IPS-20b (cell line): Measurements from ENCODE around the gene KCNK2.

Experiments used
- H3K27ac ChIP-seq: one replicate; pipeline ENCODE4 v1.5.1; 2013; ENCODE audit warnings: low read length
- H3K27me3 ChIP-seq: 2 replicates; pipeline ENCODE4 v1.6.1; 2013; ENCODE audit warnings: mild to moderate bottlenecking, low read length, inconsistent platforms; ENCODE audit not compliant: insufficient read depth
- H3K36me3 ChIP-seq: 2 replicates; pipeline ENCODE4 v1.6.1; 2013; ENCODE audit warnings: low read depth, mild to moderate bottlenecking, inconsistent platforms, low read length, moderate library complexity; ENCODE audit not compliant: insufficient read depth
- H3K4me1 ChIP-seq: 2 replicates; pipeline ENCODE4 v1.6.1; 2013; ENCODE audit warnings: mild to moderate bottlenecking, control low read depth, inconsistent platforms, low read length, moderate library complexity; ENCODE audit not compliant: insufficient read depth
- H3K4me3 ChIP-seq: 2 replicates; pipeline ENCODE4 v1.5.1; 2013; ENCODE audit warnings: mild to moderate bottlenecking, low read length, inconsistent platforms
- H3K9ac ChIP-seq: 2 replicates; pipeline ENCODE4 v1.6.1; 2013; ENCODE audit warnings: low read depth, mild to moderate bottlenecking, inconsistent platforms, low read length, moderate library complexity
- H3K9me3 ChIP-seq: 2 replicates; pipeline ENCODE4 v1.6.1; 2013; ENCODE audit warnings: mild to moderate bottlenecking, low read depth, low read length, inconsistent platforms; ENCODE audit not compliant: insufficient read depth

The KCNK2 gene

DNA sequence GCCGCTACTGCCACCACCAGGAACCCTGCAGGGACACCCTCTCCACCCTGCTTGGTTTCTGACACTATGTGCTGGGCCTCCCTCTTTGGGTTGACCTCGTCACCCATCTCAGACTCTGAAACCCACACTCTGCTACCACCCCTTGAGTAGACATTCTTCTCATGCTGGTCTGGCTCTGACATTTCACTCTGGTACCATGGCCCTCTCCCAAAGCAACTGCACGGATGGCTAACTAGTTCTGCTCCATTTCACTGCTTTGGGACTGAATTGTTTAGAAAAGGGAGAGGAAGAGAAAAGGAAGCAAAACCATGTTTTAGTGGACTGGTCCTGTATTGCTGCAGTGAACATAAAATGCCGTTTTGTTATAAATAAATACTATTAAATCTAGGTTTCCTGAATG lies 137.8 kb downstream of the KCNK2 start:
- no peaks in the 10 kb centered on the region for H3K9me3 ChIP-seq
- no peak overlapping the region for H3K4me3 ChIP-seq
- no peak overlapping the region for H3K27ac ChIP-seq
- H3K4me1 ChIP-seq = peaks cover 2% of the 10 kb centered on the region; the same call in 1 of the 2 replicates
- H3K27me3 ChIP-seq = no peaks in the 10 kb centered on the region
- no peak overlapping the region for H3K9ac ChIP-seq
- no peaks in the 10 kb centered on the region for H3K36me3 ChIP-seq

DNA sequence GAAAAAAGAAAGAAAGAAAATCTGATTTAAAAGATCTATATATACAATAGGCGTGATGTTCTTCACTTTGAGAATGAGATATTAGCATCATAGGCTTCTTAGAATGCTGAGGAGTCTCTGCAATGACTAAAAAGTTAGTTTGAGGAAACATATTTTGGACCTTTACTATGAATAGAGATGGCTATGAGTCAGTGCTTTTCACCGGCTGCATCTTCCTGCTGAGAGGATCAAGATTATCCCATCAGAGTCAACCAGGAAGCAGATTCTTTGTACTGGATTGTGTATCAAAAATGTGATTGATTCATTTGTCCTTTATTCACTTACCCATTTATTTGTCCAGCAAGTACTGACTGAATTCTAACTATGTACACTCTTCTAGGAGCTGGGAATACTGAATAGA lies 144.2 kb downstream of the KCNK2 start:
- no peaks in the 10 kb centered on the region for H3K36me3 ChIP-seq
- H3K9ac ChIP-seq = no peak overlapping the region

DNA sequence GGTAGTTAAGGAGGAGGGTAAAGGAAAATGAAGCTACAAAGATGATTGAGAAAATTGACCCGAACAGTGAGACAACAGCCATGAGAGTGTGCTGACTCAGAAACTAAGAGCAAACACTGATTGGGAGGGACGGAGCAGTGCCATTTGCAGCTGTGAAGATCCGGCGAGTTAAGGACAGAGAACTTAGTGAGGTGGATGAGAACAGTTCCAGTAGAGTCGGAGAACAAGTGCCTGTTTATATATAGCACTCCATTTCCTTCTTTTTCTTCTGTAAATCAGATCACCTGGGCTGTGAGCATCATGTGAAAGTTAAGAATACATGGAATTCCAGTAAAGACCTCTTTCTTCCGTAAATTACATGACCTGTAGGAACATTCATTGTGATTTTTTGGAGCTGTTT lies 145.7 kb downstream of the KCNK2 start:
- H3K27me3 ChIP-seq = no peaks in the 10 kb centered on the region
- H3K4me3 ChIP-seq = no peak overlapping the region
- H3K4me1 ChIP-seq = no peaks in the 10 kb centered on the region
- H3K9me3 ChIP-seq = no peaks in the 10 kb centered on the region
- no peaks in the 10 kb centered on the region for H3K36me3 ChIP-seq
- no peak overlapping the region for H3K27ac ChIP-seq
- no peak overlapping the region for H3K9ac ChIP-seq

More for the DNA sequence above, 144.2 kb downstream of the KCNK2 start:
- no peak overlapping the region for H3K27ac ChIP-seq
- no peaks in the 10 kb centered on the region for H3K27me3 ChIP-seq
- no peaks in the 10 kb centered on the region for H3K4me1 ChIP-seq
- H3K9me3 ChIP-seq = no peaks in the 10 kb centered on the region
- H3K4me3 ChIP-seq = no peak overlapping the region

DNA sequence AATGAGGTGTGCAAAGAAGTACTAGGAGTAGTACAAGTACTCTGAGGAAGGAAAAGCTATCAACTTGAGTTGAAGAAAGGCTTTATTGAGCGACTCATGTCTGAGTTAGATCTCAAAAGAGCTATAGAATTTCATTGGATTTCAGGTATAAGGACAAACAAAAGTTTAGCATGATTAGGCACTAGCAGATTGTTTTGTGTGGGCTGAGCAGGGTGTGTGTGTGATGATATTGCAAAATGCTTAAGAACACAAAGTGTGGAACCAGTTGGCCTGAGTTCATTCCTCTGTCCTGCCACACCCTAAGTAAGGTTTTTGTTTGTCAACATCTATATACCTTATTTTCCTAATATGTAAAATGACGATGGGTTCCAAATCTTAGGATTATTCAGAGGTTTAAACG lies 158.9 kb downstream of the KCNK2 start:
- Histone ChIP-seq H3K27ac (no peak overlapping the region), H3K27me3 (no peaks in the 10 kb centered on the region), H3K4me3 (no peak overlapping the region), H3K9me3 (no peaks in the 10 kb centered on the region), H3K4me1 (no peaks in the 10 kb centered on the region), H3K36me3 (no peaks in the 10 kb centered on the region), H3K9ac (no peak overlapping the region)

DNA sequence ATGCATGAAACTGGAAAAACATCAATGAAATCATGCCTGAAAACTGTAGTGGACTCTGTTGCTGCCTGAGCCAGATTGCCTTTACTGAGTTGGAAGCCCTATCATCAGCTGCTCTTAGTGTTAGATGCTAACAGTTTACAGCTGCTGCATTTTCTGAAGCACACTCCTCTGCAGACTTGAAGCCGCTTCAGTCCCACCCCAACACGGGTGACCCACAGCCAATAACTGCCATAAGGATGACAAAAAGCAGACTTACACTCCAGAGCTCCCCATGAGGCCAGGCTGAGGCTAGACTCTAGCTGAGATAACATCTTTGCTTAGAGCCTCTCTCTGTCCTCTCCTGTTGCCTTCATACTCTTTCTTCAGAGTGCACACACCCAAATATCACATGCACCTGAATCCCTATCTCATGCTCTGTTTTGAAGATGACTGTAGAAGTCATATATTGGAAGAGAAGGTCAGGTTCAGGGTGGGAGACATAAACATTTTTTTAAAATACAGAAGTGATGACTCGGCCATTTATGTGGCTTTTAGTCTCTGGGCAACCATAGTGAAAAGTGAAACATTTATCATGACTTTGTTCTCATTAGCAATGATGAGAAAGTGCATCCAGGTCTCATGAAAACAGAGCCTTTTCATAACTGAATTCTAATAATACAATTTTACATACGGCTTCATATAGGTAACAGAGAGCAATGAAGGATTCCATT lies 161.0 kb downstream of the KCNK2 start:
- Histone ChIP-seq H3K4me1 (no peaks in the 10 kb centered on the region), H3K27me3 (no peaks in the 10 kb centered on the region), H3K9me3 (no peaks in the 10 kb centered on the region), H3K27ac (no peak overlapping the region), H3K4me3 (no peak overlapping the region), H3K36me3 (no peaks in the 10 kb centered on the region), H3K9ac (no peak overlapping the region)

DNA sequence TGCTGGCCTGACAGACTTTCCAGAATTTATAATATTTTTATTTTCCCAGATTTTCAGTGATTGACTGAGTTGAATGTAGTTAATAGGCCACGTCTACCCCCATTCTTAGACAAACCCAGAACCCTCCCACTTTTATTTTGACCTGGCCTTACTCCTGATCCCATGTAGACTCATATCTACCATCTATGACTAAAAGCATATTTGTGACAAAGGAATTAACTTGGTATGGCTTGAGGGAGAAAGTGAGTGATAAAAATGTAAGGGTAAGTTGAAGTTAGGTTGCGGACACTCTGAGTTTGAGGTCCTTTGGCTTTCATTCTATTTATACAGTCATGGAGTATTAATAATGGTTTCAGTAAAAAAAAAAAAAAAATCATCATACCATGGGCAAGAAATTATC lies 168.4 kb downstream of the KCNK2 start:
- Histone ChIP-seq H3K36me3 (no peaks in the 10 kb centered on the region), H3K9ac (no peak overlapping the region)

DNA sequence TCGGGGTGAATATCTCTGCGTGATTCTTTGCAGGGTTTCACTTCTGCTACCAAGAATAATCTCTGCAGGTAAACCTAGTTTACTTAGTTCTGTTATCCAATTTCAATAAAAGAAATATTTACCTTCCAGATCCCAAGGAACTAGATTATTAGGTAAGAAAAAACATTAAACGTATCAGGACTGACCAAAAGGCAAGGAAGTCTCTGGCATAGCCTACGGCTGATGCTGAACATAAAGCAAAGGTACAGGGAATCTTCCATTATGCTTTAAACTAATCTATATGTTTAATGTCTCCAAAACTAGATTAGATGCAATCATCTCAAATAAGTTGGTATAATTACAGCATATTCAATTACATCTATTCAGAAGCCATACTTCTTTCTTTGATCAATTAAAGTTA lies 168.9 kb downstream of the KCNK2 start:
- no peaks in the 10 kb centered on the region for H3K27me3 ChIP-seq
- H3K9me3 ChIP-seq = no peaks in the 10 kb centered on the region
- H3K27ac ChIP-seq = no peak overlapping the region
- no peak overlapping the region for H3K4me3 ChIP-seq
- H3K9ac ChIP-seq = no peak overlapping the region
- H3K4me1 ChIP-seq = no peaks in the 10 kb centered on the region
- H3K36me3 ChIP-seq = no peaks in the 10 kb centered on the region

More for the DNA sequence above, 168.4 kb downstream of the KCNK2 start:
- H3K27ac ChIP-seq = no peak overlapping the region
- no peaks in the 10 kb centered on the region for H3K4me1 ChIP-seq
- no peaks in the 10 kb centered on the region for H3K9me3 ChIP-seq
- no peak overlapping the region for H3K4me3 ChIP-seq
- H3K27me3 ChIP-seq = no peaks in the 10 kb centered on the region

DNA sequence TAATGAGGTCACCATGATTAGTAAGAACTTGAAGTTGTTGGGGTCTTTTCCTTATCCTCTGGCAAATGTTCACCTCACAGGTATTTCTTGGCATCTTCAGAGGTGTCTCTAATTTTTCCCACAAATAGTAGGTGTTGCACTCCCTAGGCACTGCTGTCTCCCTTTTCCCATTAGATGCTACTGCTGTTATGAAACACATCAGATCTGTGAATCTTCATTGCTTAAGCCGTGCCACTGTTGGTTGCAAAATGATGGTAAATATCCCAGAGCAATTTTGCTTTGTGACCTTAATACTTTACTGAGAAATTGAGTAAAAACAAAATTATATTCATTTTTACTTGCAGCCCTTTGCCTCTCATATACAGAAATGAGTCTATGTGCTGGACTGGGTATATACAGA lies 169.6 kb downstream of the KCNK2 start:
- no peaks in the 10 kb centered on the region for H3K4me1 ChIP-seq
- H3K4me3 ChIP-seq = no peak overlapping the region
- H3K27me3 ChIP-seq = no peaks in the 10 kb centered on the region
- no peaks in the 10 kb centered on the region for H3K9me3 ChIP-seq
- no peaks in the 10 kb centered on the region for H3K36me3 ChIP-seq
- H3K9ac ChIP-seq = no peak overlapping the region
- H3K27ac ChIP-seq = no peak overlapping the region

DNA sequence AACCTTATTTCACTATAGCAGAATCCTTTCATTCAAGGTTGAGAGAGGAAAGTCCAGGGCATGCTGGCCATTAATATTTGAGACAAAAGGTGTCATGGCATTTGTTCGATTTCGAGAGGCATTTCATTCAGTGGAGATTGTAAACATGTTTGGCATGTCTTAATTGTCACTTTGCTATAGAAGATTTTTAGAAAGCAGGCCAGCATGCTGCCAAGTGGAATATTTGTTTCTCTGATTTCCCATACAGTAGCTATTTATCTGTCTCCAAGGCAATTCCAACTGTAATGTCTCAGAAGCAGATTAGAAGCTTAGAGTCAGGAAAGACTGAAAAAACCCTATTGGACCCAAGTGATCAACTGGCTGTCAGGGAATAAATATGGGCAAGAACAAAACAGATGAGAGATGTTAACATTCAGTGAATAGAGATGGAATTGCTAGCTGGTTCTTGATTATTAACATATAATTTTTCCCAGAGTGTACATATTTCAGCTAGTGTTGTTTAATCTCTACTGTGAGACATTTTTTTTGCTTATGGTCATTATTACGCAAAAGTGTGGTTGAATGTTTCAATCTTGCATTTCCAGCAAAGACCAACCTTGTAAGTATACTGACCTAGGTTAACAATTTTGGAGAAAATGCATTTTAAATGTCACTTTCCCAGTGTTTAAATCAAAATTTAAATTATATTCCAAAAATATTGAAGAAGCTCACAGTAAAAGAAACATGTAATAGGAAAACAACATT lies 174.6 kb downstream of the KCNK2 start:
- no peaks in the 10 kb centered on the region for H3K36me3 ChIP-seq
- no peaks in the 10 kb centered on the region for H3K4me1 ChIP-seq
- no peak overlapping the region for H3K9ac ChIP-seq
- no peaks in the 10 kb centered on the region for H3K27me3 ChIP-seq
- no peak overlapping the region for H3K4me3 ChIP-seq
- H3K9me3 ChIP-seq = no peaks in the 10 kb centered on the region
- no peak overlapping the region for H3K27ac ChIP-seq

DNA sequence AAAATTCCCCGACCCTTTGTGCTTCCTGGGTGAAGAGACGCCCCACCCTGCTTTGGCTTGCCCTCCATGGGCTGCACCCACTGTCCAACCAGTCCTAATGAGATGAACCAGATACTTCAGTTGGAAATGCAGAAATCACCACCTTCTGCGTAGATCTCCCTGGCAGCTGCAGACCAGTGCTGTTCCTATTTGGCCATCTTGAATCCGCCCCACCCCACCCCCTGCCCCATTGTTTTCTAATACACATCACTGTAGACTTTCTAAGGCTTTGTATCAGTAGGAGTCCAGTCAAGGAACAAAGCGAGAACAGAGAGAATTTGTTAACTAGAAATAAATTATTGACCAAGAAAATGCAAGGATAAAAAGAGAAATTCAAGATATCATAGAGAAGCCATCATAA lies 178.2 kb downstream of the KCNK2 start:
- Histone ChIP-seq H3K4me3 (no peak overlapping the region), H3K9ac (no peak overlapping the region), H3K4me1 (no peaks in the 10 kb centered on the region), H3K9me3 (no peaks in the 10 kb centered on the region), H3K27me3 (no peaks in the 10 kb centered on the region), H3K27ac (no peak overlapping the region), H3K36me3 (no peaks in the 10 kb centered on the region)

DNA sequence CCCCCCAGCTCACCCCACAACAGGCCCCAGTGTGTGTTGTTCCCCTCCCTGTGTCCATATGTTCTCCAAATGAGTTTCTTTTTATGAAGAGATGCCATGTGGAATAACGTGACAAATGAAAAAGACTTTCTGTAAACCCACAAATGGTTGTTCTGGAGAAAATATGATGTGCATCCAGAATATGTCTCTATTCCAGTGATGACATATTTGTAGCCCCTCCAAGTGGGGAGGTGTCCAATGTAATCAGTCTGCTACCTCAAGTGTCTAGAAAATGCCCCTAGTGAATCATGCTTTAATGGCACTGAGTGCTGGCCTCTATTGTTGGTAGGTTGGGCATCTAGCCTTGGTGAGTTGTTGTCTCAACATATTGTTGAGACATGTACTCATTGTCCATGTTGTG lies 179.6 kb downstream of the KCNK2 start:
- H3K4me1 ChIP-seq = no peaks in the 10 kb centered on the region
- no peaks in the 10 kb centered on the region for H3K27me3 ChIP-seq
- H3K9me3 ChIP-seq = no peaks in the 10 kb centered on the region
- H3K9ac ChIP-seq = no peak overlapping the region
- no peak overlapping the region for H3K27ac ChIP-seq
- no peaks in the 10 kb centered on the region for H3K36me3 ChIP-seq
- H3K4me3 ChIP-seq = no peak overlapping the region

DNA sequence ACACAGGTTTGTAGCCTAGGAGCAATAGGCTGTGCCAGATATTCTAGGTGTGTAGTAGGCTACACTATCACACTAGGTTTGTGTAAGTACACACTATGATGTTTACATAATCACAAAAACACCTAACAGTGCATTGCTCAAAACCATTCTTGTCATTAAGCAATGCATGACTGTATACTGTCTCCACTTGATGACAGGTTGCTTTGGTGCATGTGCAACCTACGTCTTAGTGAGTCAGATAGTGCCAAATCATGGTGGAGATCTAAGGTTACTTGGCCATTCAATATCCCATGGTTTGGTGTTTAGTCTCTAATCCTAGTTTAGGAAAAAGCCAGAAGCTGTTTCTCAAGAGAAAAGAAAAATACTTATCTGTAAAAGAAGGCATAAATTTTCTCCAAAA lies 181.1 kb downstream of the KCNK2 start:
- no peaks in the 10 kb centered on the region for H3K27me3 ChIP-seq
- H3K27ac ChIP-seq = no peak overlapping the region
- no peak overlapping the region for H3K9ac ChIP-seq
- no peaks in the 10 kb centered on the region for H3K36me3 ChIP-seq
- H3K4me3 ChIP-seq = no peak overlapping the region
- no peaks in the 10 kb centered on the region for H3K4me1 ChIP-seq
- H3K9me3 ChIP-seq = no peaks in the 10 kb centered on the region
